Mesenchymal stem cell (in vitro differentiated cells and primary cell): ENCODE data around the gene RASSF10.

Experiments used
- DNase-seq: peaks from one replicate; pipeline ENCODE4 v3.0.0-alpha.2; 2013
- H2AFZ ChIP-seq: one replicate; pipeline ENCODE4 v1.6.1; 2013; ENCODE audit warnings: low read depth, mild to moderate bottlenecking, control low read depth, inconsistent platforms, low read length, moderate library complexity
- H2AK5ac ChIP-seq: 2 replicates; pipeline ENCODE4 v1.6.1; 2013; ENCODE audit warnings: low read length, moderate library complexity, mild to moderate bottlenecking, inconsistent platforms; ENCODE audit not compliant: severe bottlenecking
- H2BK120ac ChIP-seq: one replicate; pipeline ENCODE4 v1.6.1; 2013; ENCODE audit warnings: low read depth, mild to moderate bottlenecking, inconsistent platforms, low read length, moderate library complexity
- H2BK12ac ChIP-seq, 2 experiments: one replicate each; pipeline ENCODE4 v1.6.1; 2013; ENCODE audit warnings: inconsistent platforms in 2 of 2, low read length in 2 of 2, mild to moderate bottlenecking in 2 of 2, moderate library complexity in 2 of 2, control low read depth in 1 of 2
- H2BK15ac ChIP-seq: one replicate; pipeline ENCODE4 v1.6.1; 2013; ENCODE audit warnings: mild to moderate bottlenecking, low read depth, inconsistent platforms; ENCODE audit not compliant: poor library complexity, severe bottlenecking
- H2BK5ac ChIP-seq: 2 replicates; pipeline ENCODE4 v1.6.1; 2013; ENCODE audit warnings: low read depth, mild to moderate bottlenecking, low read length, control low read depth, inconsistent platforms; ENCODE audit not compliant: poor library complexity, severe bottlenecking
- H3K14ac ChIP-seq, 2 experiments: one replicate each; pipeline ENCODE4 v1.6.1; 2013; ENCODE audit warnings: inconsistent platforms in 2 of 2, low read length in 2 of 2, control low read depth in 1 of 2, mild to moderate bottlenecking in 1 of 2, moderate library complexity in 1 of 2
- H3K18ac ChIP-seq, 2 experiments: one replicate each; pipeline ENCODE4 v1.6.1; 2013; ENCODE audit warnings: inconsistent platforms in 2 of 2, low read length in 2 of 2, control low read depth in 1 of 2, low read depth in 1 of 2, mild to moderate bottlenecking in 1 of 2
- H3K23ac ChIP-seq, 2 experiments: one replicate each; pipeline ENCODE4 v1.6.1; 2013; ENCODE audit warnings: inconsistent platforms in 2 of 2, low read length in 2 of 2, mild to moderate bottlenecking in 2 of 2, moderate library complexity in 2 of 2, control low read depth in 1 of 2
- H3K27ac ChIP-seq: 2 replicates; pipeline ENCODE4 v1.5.1; 2013; ENCODE audit warnings: mild to moderate bottlenecking, moderate library complexity, low read length, control low read depth, inconsistent platforms; ENCODE audit not compliant: poor library complexity, severe bottlenecking
- H3K27me3 ChIP-seq, 2 experiments: 2 replicates each; pipeline versions ENCODE4 v1.6.1 to v1.7.0; 2013; ENCODE audit warnings: low read length in 2 of 2, mild to moderate bottlenecking in 2 of 2, moderate library complexity in 2 of 2, control low read depth in 1 of 2, inconsistent platforms in 1 of 2; ENCODE audit not compliant: control insufficient read depth in 1 of 2, insufficient read depth in 1 of 2
- H3K36me3 ChIP-seq, 2 experiments: 2 replicates each; pipeline versions ENCODE4 v1.6.1 to v1.7.0; 2013; ENCODE audit warnings: low read length in 2 of 2, control low read depth in 1 of 2, inconsistent platforms in 1 of 2, low read depth in 1 of 2, mild to moderate bottlenecking in 1 of 2; ENCODE audit not compliant: insufficient read depth in 2 of 2, control insufficient read depth in 1 of 2
- H3K4ac ChIP-seq, 2 experiments: one replicate each; pipeline ENCODE4 v1.6.1; 2013; ENCODE audit warnings: inconsistent platforms in 2 of 2, low read length in 2 of 2, mild to moderate bottlenecking in 2 of 2, moderate library complexity in 2 of 2, control low read depth in 1 of 2, low read depth in 1 of 2
- H3K4me1 ChIP-seq: 2 replicates; pipeline ENCODE4 v1.6.1; 2013; ENCODE audit warnings: low read depth, low read length, control low read depth; ENCODE audit not compliant: control insufficient read depth, insufficient read depth
- H3K4me2 ChIP-seq: 2 replicates; pipeline ENCODE4 v1.6.1; 2013; ENCODE audit warnings: low read length, mild to moderate bottlenecking, inconsistent platforms; ENCODE audit not compliant: poor library complexity, severe bottlenecking
- H3K4me3 ChIP-seq, 2 experiments: 2 replicates each; pipeline versions ENCODE4 v1.5.1 to v1.7.0; 2013; ENCODE audit warnings: low read length in 2 of 2, mild to moderate bottlenecking in 2 of 2, control low read depth in 1 of 2, low read depth in 1 of 2; ENCODE audit not compliant: insufficient read depth in 1 of 2
- H3K79me1 ChIP-seq: replicated peaks from 2 replicates; pipeline ENCODE4 v1.6.1; 2013; ENCODE audit warnings: mild to moderate bottlenecking, control low read depth, low read length, inconsistent platforms; ENCODE audit not compliant: poor library complexity, severe bottlenecking
- H3K9ac ChIP-seq: 2 replicates; pipeline ENCODE4 v1.7.0; 2013; ENCODE audit warnings: mild to moderate bottlenecking, low read length, moderate library complexity
- H3K9me3 ChIP-seq: 2 replicates; pipeline ENCODE4 v1.7.0; 2013; ENCODE audit warnings: mild to moderate bottlenecking, low read length; ENCODE audit not compliant: control insufficient read depth
- H4K8ac ChIP-seq: one replicate; pipeline ENCODE4 v1.6.1; 2013; ENCODE audit warnings: inconsistent platforms, mild to moderate bottlenecking, low read length, moderate library complexity
- H4K91ac ChIP-seq: one replicate; pipeline ENCODE4 v1.6.1; 2013; ENCODE audit warnings: mild to moderate bottlenecking, low read length, inconsistent platforms
- WGBS: methylation state at CpG from one replicate; pipeline ENCODE4 v1.1.7; 2013; ENCODE audit warnings: mixed read lengths; 5-methylcytosine and 5-hydroxymethylcytosine counted together

Gene RASSF10

DNA sequence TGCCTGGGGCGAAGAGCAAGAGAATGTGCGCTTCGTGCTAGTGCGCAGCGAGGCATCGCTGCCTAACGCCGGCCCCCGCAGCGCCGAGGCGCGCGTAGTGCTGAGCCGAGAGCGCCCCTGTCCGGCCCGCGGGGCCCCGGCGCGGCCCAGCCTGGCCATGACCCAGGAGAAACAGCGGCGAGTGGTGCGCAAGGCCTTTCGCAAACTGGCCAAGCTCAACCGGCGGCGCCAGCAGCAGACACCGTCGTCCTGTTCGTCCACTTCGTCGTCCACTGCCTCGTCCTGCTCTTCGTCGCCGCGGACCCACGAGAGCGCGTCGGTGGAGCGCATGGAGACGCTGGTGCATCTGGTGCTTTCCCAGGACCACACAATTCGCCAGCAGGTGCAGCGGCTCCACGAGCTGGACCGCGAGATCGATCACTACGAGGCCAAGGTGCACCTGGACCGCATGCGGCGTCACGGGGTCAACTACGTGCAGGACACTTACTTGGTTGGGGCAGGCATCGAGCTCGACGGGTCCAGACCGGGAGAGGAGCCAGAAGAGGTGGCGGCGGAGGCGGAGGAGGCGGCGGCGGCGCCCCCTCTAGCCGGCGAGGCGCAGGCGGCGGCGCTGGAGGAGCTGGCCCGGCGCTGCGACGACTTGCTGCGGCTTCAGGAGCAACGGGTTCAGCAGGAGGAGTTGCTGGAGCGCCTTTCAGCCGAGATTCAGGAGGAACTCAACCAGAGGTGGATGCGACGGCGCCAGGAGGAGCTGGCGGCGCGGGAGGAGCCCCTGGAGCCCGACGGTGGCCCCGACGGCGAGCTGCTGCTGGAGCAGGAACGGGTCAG lies 1.0 kb downstream of the RASSF10 start:
- H4K91ac ChIP-seq: no peak overlapping the region
- WGBS: 3% methylated on average over 93 of the region's 94 CpGs
- peak overlapping the region in 1 of 2 experiments; percentile 73 for H3K4me3 ChIP-seq

DNA sequence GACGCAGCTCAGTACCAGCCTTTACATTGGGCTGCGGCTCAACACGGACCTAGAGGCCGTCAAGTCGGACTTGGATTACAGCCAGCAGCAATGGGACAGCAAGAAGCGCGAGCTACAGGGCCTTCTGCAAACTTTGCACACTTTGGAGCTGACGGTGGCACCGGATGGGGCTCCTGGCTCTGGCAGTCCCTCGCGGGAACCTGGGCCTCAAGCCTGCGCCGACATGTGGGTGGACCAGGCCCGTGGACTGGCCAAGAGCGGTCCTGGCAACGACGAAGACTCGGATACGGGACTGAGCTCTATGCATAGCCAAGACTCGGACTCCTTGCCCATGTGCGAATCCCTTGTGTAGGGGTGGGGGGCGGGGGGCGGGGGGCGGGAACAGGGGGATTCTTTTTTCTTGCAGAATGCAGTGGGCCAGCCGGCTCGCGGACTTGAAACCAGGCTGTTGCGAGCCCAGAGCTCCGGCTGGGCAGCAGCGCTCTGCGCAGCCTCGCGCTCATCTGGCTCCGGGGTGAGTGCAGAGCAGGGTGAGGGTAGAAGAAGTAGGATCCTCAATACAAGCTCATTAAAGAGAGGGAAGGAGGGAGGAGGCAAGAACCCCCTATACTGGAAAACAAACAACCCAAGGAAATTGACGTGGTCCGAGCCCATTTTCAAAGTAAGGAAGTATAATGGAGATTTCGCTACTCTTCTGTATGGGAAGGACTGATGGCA lies 1.8 kb downstream of the RASSF10 start:
- DNase-seq: no peak
- Histone ChIP-seq H2BK15ac (no peak overlapping the region), H3K4ac (no peak overlapping the region), H3K18ac (no peak overlapping the region), H3K4me1 (peaks cover 26% of the 10 kb centered on the region), H2AK5ac (no peak overlapping the region), H3K79me1 (peaks cover 12% of the 10 kb centered on the region), H2AFZ (no peak overlapping the region), H3K27me3 (peaks cover 0 to 97% of the 10 kb centered on the region in 2 experiments), H3K23ac (no peak overlapping the region), H3K4me3 (peak overlapping the region in 1 of 2 experiments; percentile 73), H3K36me3 (peaks cover 0 to 3% of the 10 kb centered on the region in 2 experiments), H3K27ac (peak overlapping the region; percentile 13), H3K4me2 (peak overlapping the region; percentile 97), H3K14ac (no peak overlapping the region), H2BK5ac (no peak overlapping the region), H2BK120ac (no peak overlapping the region), H3K9me3 (peaks cover 15% of the 10 kb centered on the region), H4K8ac (no peak overlapping the region), H3K9ac (no peak overlapping the region), H4K91ac (no peak overlapping the region), H2BK12ac (no peak overlapping the region)
- WGBS: 5% methylated on average over 22 of the region's 37 CpGs

More for the DNA sequence above, 1.0 kb downstream of the RASSF10 start:
- H2BK5ac ChIP-seq: peak overlapping the region; percentile 3
- H3K9me3 ChIP-seq: peaks cover 16% of the 10 kb centered on the region
- no peaks in the 10 kb centered on the region for H3K36me3 ChIP-seq
- H3K27me3 ChIP-seq: peaks cover 0 to 97% of the 10 kb centered on the region in 2 experiments
- no peak overlapping the region for H3K4ac ChIP-seq
- H2BK15ac ChIP-seq: no peak overlapping the region
- no peak overlapping the region for H4K8ac ChIP-seq
- H2AK5ac ChIP-seq: peak overlapping the region; percentile 24
- H3K4me2 ChIP-seq: peak overlapping the region; percentile 97
- no peak for DNase-seq
- H2BK12ac ChIP-seq: no peak overlapping the region
- H3K79me1 ChIP-seq: peaks cover 12% of the 10 kb centered on the region
- no peak overlapping the region for H2BK120ac ChIP-seq
- H2AFZ ChIP-seq: no peak overlapping the region
- no peak overlapping the region for H3K14ac ChIP-seq
- peak overlapping the region; percentile 52 for H3K27ac ChIP-seq
- H3K4me1 ChIP-seq: peaks cover 26% of the 10 kb centered on the region
- H3K23ac ChIP-seq: no peak overlapping the region
- H3K18ac ChIP-seq: no peak overlapping the region
- H3K9ac ChIP-seq: no peak overlapping the region

DNA sequence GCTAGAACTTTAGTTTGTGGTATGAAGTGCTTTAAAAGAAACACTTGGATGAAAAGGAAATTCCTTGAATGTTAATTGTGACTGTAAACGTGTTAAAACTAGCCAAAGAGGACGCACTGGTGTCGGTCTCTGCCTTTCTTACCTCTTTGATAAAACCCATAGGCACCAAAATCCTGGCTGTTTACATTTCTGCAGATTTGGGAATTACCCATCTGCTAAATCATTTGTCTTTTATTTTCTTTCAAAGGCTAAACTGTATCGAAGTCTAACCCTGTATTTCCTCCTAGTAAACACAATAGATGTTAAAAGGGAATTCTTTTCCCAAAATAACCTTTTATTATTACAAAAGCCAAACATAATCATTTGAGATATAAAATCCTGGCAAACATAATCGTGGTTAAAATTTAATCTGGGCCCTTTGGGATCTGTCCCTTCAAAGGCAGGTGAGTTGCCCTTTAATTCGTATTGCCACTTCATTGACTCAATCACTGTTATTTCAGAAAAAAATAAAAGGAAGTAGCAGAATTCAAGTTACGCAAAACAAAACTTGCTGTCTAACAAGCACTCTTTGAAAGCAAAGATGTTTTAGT lies 2.4 kb downstream of the RASSF10 start:
- H3K9me3 ChIP-seq: peaks cover 8% of the 10 kb centered on the region
- H2BK12ac ChIP-seq: no peak overlapping the region
- H3K4me3 ChIP-seq: no peak overlapping the region
- 42% methylated on average over 6 of the region's 7 CpGs for WGBS
- no peak for DNase-seq
- H2BK120ac ChIP-seq: no peak overlapping the region
- H4K91ac ChIP-seq: no peak overlapping the region
- peaks cover 0 to 97% of the 10 kb centered on the region in 2 experiments for H3K27me3 ChIP-seq
- no peak overlapping the region for H2BK15ac ChIP-seq
- no peak overlapping the region for H2AFZ ChIP-seq
- H3K18ac ChIP-seq: no peak overlapping the region
- no peak overlapping the region for H3K9ac ChIP-seq
- H2BK5ac ChIP-seq: no peak overlapping the region
- H3K27ac ChIP-seq: peak overlapping the region; percentile 13
- no peak overlapping the region for H3K23ac ChIP-seq
- H2AK5ac ChIP-seq: no peak overlapping the region
- no peak overlapping the region for H3K14ac ChIP-seq
- H3K79me1 ChIP-seq: peaks cover 10% of the 10 kb centered on the region
- H3K4me1 ChIP-seq: peaks cover 26% of the 10 kb centered on the region
- peaks cover 0 to 3% of the 10 kb centered on the region in 2 experiments for H3K36me3 ChIP-seq
- H4K8ac ChIP-seq: no peak overlapping the region
- no peak overlapping the region for H3K4ac ChIP-seq
- peak overlapping the region; percentile 69 for H3K4me2 ChIP-seq
